Lower leg skin (tissue), 3 donors: ENCODE data around the gene UBE2J2.

Experiments used
- CTCF ChIP-seq, 3 donors: fragments of 450-650 bp; IDR thresholded peaks; one replicate each; pipeline ENCODE4 v1.5.1; 2016; ENCODE audit warnings: antibody characterized with exemption in 3 of 3, mild to moderate bottlenecking in 3 of 3, moderate library complexity in 2 of 3
- POLR2A ChIP-seq, 2 donors: fragments of 450-650 bp; IDR thresholded peaks; one replicate each; pipeline ENCODE4 v1.6.1; 2016 to 2017; ENCODE audit warnings: antibody characterized with exemption in 2 of 2, mild to moderate bottlenecking in 1 of 2, moderate library complexity in 1 of 2

- TF ChIP-seq POLR2A (IDR thresholded peaks at IDR 0.05) (no peak), CTCF (IDR thresholded peaks at IDR 0.05) (no peak)
Observed at GRCh38 chr1:1294250-1294890, 20.7 kb upstream of the UBE2J2 start.
